PC-3 (cell line): ENCODE data around the gene ZRANB3. TPM values are rescaled to one million over a fixed set of nuclear protein-coding genes. Genes with fewer than 3 reads are reported as not detected.

Source experiments
- ATAC-seq: fragments of 200-7000 bp; cut with Tn5 transposase; 2 replicates; pipeline ENCODE4 v1.9.1; 2020; ENCODE audit warnings: mild to moderate bottlenecking, moderate library complexity
- BruUV-seq: library from RNA; stranded (reverse); fragments of 400-500 nt; replicated peaks from 2 replicates; lab custom pipeline; 2021; lab: Mats Ljungman, UMichigan
- CTCF ChIA-PET: fragments of 300-600 bp; sonication (Branson Sonifier 250); formaldehyde crosslinking; loops from one replicate; lab custom pipeline; 2022; ENCODE audit warnings: antibody characterized with exemption; lab: Charles Lee
- POLR2A ChIA-PET: fragments of 300-600 bp; sonication (Branson Sonifier 250); formaldehyde crosslinking; loops from one replicate; lab custom pipeline; 2022; ENCODE audit warnings: antibody characterized with exemption; ENCODE audit not compliant: unreplicated experiment; lab: Charles Lee
- DNase-seq: peaks from one replicate; pipeline ENCODE4 v3.0.0-alpha.2; 2015
- H2AFZ ChIP-seq: fragments of 300-600 bp; sonication (generic); 2 replicates; pipeline ENCODE4 v1.6.0; 2016; ENCODE audit warnings: antibody characterized with exemption, low read length
- H3F3A ChIP-seq: fragments of 300-600 bp; sonication (generic); one replicate; pipeline ENCODE4 v1.6.0; 2017; ENCODE audit warnings: antibody characterized with exemption, low read length, control low read depth, mild to moderate bottlenecking; ENCODE audit not compliant: unreplicated experiment
- H3K27ac ChIP-seq: fragments of 300-600 bp; sonication (generic); 2 replicates; pipeline ENCODE4 v1.5.1; 2016; ENCODE audit warnings: mild to moderate bottlenecking, low read length
- H3K27me3 ChIP-seq: fragments of 300-600 bp; sonication (generic); 2 replicates; pipeline ENCODE4 v1.6.1; 2016; ENCODE audit warnings: low read length, mixed read lengths
- H3K36me3 ChIP-seq: fragments of 300-600 bp; sonication (generic); 2 replicates; pipeline ENCODE4 v1.6.1; 2016; ENCODE audit warnings: low read depth, mixed run types, low read length, mixed read lengths
- H3K4me1 ChIP-seq: fragments of 300-600 bp; sonication (generic); 2 replicates; pipeline ENCODE4 v1.5.1; 2016; ENCODE audit warnings: low read length; ENCODE audit not compliant: insufficient read depth
- H3K4me2 ChIP-seq: fragments of 300-600 bp; sonication (generic); 2 replicates; pipeline ENCODE4 v1.6.0; 2016; ENCODE audit warnings: low read length
- H3K4me3 ChIP-seq: fragments of 300-600 bp; sonication (generic); 2 replicates; pipeline ENCODE4 v1.5.1; 2016; ENCODE audit warnings: mild to moderate bottlenecking, low read length, mixed read lengths
- H3K79me2 ChIP-seq: fragments of 300-600 bp; sonication (generic); 2 replicates; pipeline ENCODE4 v1.6.1; 2017; ENCODE audit warnings: low read length, mixed read lengths
- H3K9ac ChIP-seq: fragments of 300-600 bp; sonication (generic); 2 replicates; pipeline ENCODE4 v1.6.0; 2016; ENCODE audit warnings: mild to moderate bottlenecking, low read length
- H3K9me2 ChIP-seq: fragments of 300-600 bp; sonication (generic); replicated peaks from 2 replicates; pipeline ENCODE4 v1.6.1; 2016; ENCODE audit warnings: mixed run types, low read length, mixed read lengths
- H3K9me3 ChIP-seq: fragments of 300-600 bp; sonication (generic); 2 replicates; pipeline ENCODE4 v1.6.1; 2016; ENCODE audit warnings: low read length, mixed read lengths
- H4K20me1 ChIP-seq: fragments of 300-600 bp; sonication (generic); 2 replicates; pipeline ENCODE4 v1.6.1; 2016; ENCODE audit warnings: low read length, mixed read lengths
- EZH2 ChIP-seq: fragments of 300-600 bp; sonication (generic); IDR thresholded peaks from one replicate; pipeline ENCODE4 v1.6.1; 2017; ENCODE audit warnings: antibody characterized with exemption, mild to moderate bottlenecking, low read length; ENCODE audit not compliant: unreplicated experiment
- EZH2phosphoT487 ChIP-seq: fragments of 300-600 bp; sonication (generic); IDR thresholded peaks from 2 replicates; pipeline ENCODE4 v1.6.1; 2018; ENCODE audit warnings: mild to moderate bottlenecking, antibody characterized with exemption, low read length, borderline replicate concordance
- intact Hi-C: fragments of 100-400 bp; cut with micrococcal nuclease; formaldehyde crosslinking; loops from 2 replicates; pipeline ENCODE4 v1.9.0; 2023
- total RNA-seq: library from RNA; depleted of rRNA; stranded (reverse); fragments of >200 nt; gene quantifications from 2 replicates; pipeline ENCODE4 v1.2.3, GENCODE V29; 2014
- TF ChIP-seq, protein P1 (sequence below): fragments of 300-600 bp; sonication (generic); conservative IDR thresholded peaks from 2 replicates; pipeline ENCODE4 v1.5.1; 2017; ENCODE audit warnings: antibody characterized with exemption, low read depth, mild to moderate bottlenecking, low read length

ZRANB3 gene
- total RNA-seq, 1 experiment from 2014 or later: 8.6 TPM

DNA sequence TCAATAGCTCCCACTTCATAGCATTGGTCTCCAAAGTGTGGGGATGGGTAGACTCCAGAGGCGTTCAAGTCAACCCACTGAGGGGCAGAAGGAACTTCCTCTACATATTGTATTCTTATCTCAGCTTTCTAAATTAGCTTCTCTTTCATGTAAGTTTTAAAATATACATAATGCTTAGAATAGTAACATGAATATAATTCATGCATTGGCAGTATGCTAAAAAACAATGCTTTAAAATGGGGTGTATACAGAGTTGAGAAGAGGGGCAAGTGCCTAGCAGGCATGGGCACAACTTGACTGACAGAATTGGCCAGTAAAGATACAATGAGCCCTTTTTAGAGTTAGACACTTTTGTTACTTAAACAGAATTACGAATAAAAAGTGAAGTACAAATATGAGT, 212.2 kb downstream of the ZRANB3 start:
- intact Hi-C loops: no loop called here
- POLR2A ChIA-PET: no interaction called here
- H3K9ac ChIP-seq: no peak overlapping the region
- no peaks in the 10 kb centered on the region for H3K9me3 ChIP-seq
- no peak overlapping the region for H3K27ac ChIP-seq
- no peaks in the 10 kb centered on the region for H3K36me3 ChIP-seq
- no peaks in the 10 kb centered on the region for H3K79me2 ChIP-seq
- ATAC-seq (no peak), DNase-seq (no peak)
- no peaks in the 10 kb centered on the region for H3K27me3 ChIP-seq
- no peak overlapping the region for H3K4me2 ChIP-seq
- BruUV-seq: no TSS peak
- no peaks in the 10 kb centered on the region for H3F3A ChIP-seq
- CTCF ChIA-PET: no interaction called here
- H3K9me2 ChIP-seq: no peaks in the 10 kb centered on the region
- no peaks in the 10 kb centered on the region for H3K4me1 ChIP-seq
- TF ChIP-seq EZH2phosphoT487: no peak
- no peak for TF ChIP-seq EZH2
- H3K4me3 ChIP-seq: no peak overlapping the region
- H4K20me1 ChIP-seq: no peaks in the 10 kb centered on the region
- H2AFZ ChIP-seq: no peak overlapping the region

DNA sequence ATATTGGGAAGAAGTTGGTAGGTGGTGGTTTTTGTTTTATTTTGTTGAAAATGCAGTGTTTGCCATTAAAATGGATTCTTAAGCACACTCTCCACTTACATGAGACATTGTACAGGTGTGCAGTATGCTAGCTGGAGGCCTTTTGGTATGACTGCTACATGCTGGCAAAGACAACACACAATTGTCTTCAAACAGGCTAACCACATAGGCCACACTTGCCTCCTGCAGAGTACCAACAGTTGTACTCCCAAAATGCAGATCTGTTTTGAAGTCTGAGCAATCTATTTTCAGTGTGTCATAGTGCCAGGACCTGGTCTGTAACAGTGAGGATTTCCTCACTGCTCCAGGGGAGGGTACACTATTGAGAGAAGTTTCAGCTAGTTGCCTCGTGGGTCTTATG, 213.6 kb downstream of the ZRANB3 start:
- DNase-seq: no peak
- no peak for TF ChIP-seq EZH2
- no peak for TF ChIP-seq EZH2phosphoT487
- TF ChIP-seq, protein P1, sequence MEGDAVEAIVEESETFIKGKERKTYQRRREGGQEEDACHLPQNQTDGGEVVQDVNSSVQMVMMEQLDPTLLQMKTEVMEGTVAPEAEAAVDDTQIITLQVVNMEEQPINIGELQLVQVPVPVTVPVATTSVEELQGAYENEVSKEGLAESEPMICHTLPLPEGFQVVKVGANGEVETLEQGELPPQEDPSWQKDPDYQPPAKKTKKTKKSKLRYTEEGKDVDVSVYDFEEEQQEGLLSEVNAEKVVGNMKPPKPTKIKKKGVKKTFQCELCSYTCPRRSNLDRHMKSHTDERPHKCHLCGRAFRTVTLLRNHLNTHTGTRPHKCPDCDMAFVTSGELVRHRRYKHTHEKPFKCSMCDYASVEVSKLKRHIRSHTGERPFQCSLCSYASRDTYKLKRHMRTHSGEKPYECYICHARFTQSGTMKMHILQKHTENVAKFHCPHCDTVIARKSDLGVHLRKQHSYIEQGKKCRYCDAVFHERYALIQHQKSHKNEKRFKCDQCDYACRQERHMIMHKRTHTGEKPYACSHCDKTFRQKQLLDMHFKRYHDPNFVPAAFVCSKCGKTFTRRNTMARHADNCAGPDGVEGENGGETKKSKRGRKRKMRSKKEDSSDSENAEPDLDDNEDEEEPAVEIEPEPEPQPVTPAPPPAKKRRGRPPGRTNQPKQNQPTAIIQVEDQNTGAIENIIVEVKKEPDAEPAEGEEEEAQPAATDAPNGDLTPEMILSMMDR: no peak
- no TSS peak for BruUV-seq
- Histone ChIP-seq H4K20me1 (no peaks in the 10 kb centered on the region), H3K9me3 (no peaks in the 10 kb centered on the region), H3K9ac (no peak overlapping the region), H3K36me3 (no peaks in the 10 kb centered on the region), H2AFZ (no peak overlapping the region), H3F3A (no peaks in the 10 kb centered on the region), H3K4me3 (no peak overlapping the region), H3K4me2 (no peak overlapping the region), H3K4me1 (no peaks in the 10 kb centered on the region), H3K9me2 (no peaks in the 10 kb centered on the region), H3K27ac (no peak overlapping the region), H3K27me3 (no peaks in the 10 kb centered on the region), H3K79me2 (no peaks in the 10 kb centered on the region)
- ChIA-PET POLR2A (no interaction called here), CTCF (no interaction called here)
- intact Hi-C loops: no loop called here
- no peak for ATAC-seq

DNA sequence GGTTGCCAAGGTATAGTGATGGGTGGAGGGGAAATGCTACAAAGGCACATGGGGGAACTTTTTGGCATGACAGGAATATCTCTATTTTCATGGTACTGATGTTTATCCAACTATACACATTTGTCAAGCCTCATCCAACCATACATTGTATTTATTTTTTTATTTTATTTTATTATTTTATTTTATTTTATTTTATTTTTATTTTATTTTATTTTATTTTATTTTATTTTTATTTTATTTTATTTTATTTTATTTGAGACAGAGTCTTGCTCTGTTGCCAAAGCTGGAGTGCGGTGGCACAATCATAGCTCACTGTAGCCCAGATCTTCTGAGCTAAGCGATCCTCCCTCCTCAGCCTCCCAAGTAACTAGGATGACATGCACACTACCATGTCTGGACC, 219.1 kb downstream of the ZRANB3 start:
- ATAC-seq: no peak
- POLR2A ChIA-PET: no interaction called here

More for the DNA sequence above, 219.1 kb downstream of the ZRANB3 start:
- Histone ChIP-seq H3K9me2 (no peaks in the 10 kb centered on the region), H3F3A (no peaks in the 10 kb centered on the region), H3K9ac (no peak overlapping the region), H3K4me2 (no peak overlapping the region), H3K27me3 (no peaks in the 10 kb centered on the region), H2AFZ (no peak overlapping the region), H3K4me3 (no peak overlapping the region), H4K20me1 (no peaks in the 10 kb centered on the region), H3K4me1 (no peaks in the 10 kb centered on the region), H3K9me3 (no peaks in the 10 kb centered on the region), H3K27ac (no peak overlapping the region), H3K79me2 (no peaks in the 10 kb centered on the region), H3K36me3 (no peaks in the 10 kb centered on the region)
- BruUV-seq: no TSS peak
- CTCF ChIA-PET: no interaction called here
- intact Hi-C loops: no loop called here
- no peak for DNase-seq
- TF ChIP-seq, protein P1: no peak
- TF ChIP-seq EZH2 (no peak), EZH2phosphoT487 (no peak)
